Activated T-helper 2 cell treated with anti-CD3 and anti-CD28 coated beads, Interferon-gamma antibody, Interleukin-2, Interleukin-4, amounts not matched to agents 10 μg/mL and 5 μg/mL and 100 μg/mL, durations not matched to agents 14 hours and 24 hours and 36 hours (primary cell): ENCODE data around the gene USP24. TPM values are rescaled to one million over a fixed set of nuclear protein-coding genes. Genes with fewer than 3 reads are reported as not detected.
"Not testable (repeated sequence)": the region's sequence is repeated elsewhere in the genome, so short reads cannot be mapped to it uniquely, and the experiment has no call there.

Source experiments
- DNase-seq: peaks from one replicate; pipeline ENCODE4 v3.0.0; 2021; ENCODE audit warnings: low spot score
- H3K27ac Mint-ChIP-seq: one replicate; pipeline ENCODE4 v1.8.0; 2021; ENCODE audit warnings: mixed read lengths
- H3K27me3 Mint-ChIP-seq: one replicate; pipeline ENCODE4 v1.8.0; 2021; ENCODE audit warnings: low read depth, mixed read lengths
- H3K36me3 Mint-ChIP-seq: one replicate; pipeline ENCODE4 v1.8.0; 2021; ENCODE audit warnings: low read depth, mixed read lengths
- H3K4me1 Mint-ChIP-seq: one replicate; pipeline ENCODE4 v1.8.0; 2021; ENCODE audit warnings: low read depth, mixed read lengths
- H3K4me3 Mint-ChIP-seq: one replicate; pipeline ENCODE4 v1.8.0; 2021; ENCODE audit warnings: low read depth, mild to moderate bottlenecking, moderate library complexity, mixed read lengths
- H3K9me3 Mint-ChIP-seq: one replicate; pipeline ENCODE4 v1.8.0; 2021; ENCODE audit warnings: mixed read lengths
- intact Hi-C: fragments of 100-400 bp; cut with micrococcal nuclease; formaldehyde crosslinking; loops from one replicate; pipeline ENCODE4 v1.15.1; 2023
- total RNA-seq: library from RNA; stranded (reverse); gene quantifications from 2 replicates; pipeline ENCODE4 v1.2.3, GENCODE V29; 2022

The USP24 gene
- total RNA-seq, 1 donor from 2014 or later, result 42.6 TPM

DNA sequence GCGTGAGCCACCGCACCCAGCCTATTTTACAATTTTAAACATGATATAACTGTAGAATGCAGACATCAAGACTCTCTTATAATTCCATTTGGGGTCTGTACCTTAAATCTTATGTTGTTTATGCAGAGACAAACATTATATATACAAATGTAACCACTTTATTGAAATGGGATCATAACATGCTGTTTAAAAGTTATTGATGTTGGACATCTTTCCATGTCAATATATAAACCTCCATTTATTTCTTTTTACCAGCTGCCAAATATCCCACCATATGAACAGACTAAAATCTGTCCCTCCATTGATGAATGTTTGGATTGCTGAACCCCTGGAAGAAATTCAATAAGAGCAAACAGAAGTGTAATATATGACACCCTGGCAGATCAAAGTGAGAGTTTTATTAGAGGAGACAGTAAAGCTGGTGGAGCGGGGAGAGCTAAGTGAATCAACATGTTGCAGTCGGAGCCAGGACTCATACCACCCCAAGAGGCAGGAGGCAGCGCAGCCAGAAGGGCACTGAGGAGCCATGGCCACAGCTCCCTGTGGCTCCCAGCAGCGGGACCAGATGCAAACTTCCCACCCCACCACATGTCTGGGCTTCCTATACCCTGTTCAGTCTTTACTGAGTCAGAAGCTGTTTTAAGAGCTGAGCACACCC is 180.6 kb downstream of the USP24 start:
- Mint-ChIP-seq H3K9me3 (no peaks in the 10 kb centered on the region), H3K27me3 (peaks cover 51% of the 10 kb centered on the region), H3K4me1 (no peaks in the 10 kb centered on the region), H3K27ac (no peak overlapping the region), H3K36me3 (no peaks in the 10 kb centered on the region), H3K4me3 (no peak overlapping the region)
- intact Hi-C loops, result no loop called here
- DNase-seq, result no peak

- Mint-ChIP-seq H3K27me3 (peaks cover 39% of the 10 kb centered on the region), H3K9me3 (no peaks in the 10 kb centered on the region), H3K36me3 (no peaks in the 10 kb centered on the region)
These were observed 181.9 kb downstream of the USP24 start for GRCh38 chr1:55033265-55033614.

GRCh38 chr1:55031098-55031497 is 184.1 kb downstream of the USP24 start:
- H3K9me3 Mint-ChIP-seq, H3K4me1 Mint-ChIP-seq, intact Hi-C loops, H3K4me3 Mint-ChIP-seq, DNase-seq, H3K27ac Mint-ChIP-seq, H3K36me3 Mint-ChIP-seq: not testable (repeated sequence)
- H3K27me3 Mint-ChIP-seq, result peaks cover 21% of the 10 kb centered on the region

More at GRCh38 chr1:55033265-55033614, 181.9 kb downstream of the USP24 start:
- H3K27ac Mint-ChIP-seq, result no peak overlapping the region
- DNase-seq, result no peak
- no peak overlapping the region for H3K4me3 Mint-ChIP-seq
- intact Hi-C loops, result no loop called here
- H3K4me1 Mint-ChIP-seq, result no peaks in the 10 kb centered on the region

- DNase-seq, H3K4me1 Mint-ChIP-seq, H3K27me3 Mint-ChIP-seq, H3K9me3 Mint-ChIP-seq, H3K27ac Mint-ChIP-seq, H3K36me3 Mint-ChIP-seq, H3K4me3 Mint-ChIP-seq, intact Hi-C loops: not testable (repeated sequence)
These were observed 188.5 kb downstream of the USP24 start for GRCh38 chr1:55026682-55027081.

DNA sequence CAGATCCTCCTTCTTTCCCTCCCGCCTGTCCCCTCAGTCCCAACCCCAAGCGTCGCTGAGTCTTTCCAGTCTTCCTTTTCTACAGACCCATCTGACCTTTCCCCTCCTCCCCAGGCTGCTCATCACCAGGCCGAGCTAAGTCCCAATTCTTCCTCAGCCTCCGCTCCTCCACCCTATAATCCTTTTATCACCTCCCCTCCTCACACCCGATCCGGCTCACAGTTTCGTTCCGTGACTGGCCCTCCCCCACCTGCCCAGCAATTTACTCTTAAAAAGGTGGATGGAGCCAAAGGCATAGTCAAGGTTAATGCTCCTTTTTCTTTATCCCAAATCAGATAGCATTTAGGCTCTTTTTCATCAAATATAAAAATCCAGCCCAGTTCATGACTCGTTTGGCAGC is 191.0 kb downstream of the USP24 start:
- H3K36me3 Mint-ChIP-seq, intact Hi-C loops, H3K27me3 Mint-ChIP-seq, H3K4me1 Mint-ChIP-seq, H3K4me3 Mint-ChIP-seq, H3K27ac Mint-ChIP-seq, DNase-seq, H3K9me3 Mint-ChIP-seq: not testable (repeated sequence)

DNA sequence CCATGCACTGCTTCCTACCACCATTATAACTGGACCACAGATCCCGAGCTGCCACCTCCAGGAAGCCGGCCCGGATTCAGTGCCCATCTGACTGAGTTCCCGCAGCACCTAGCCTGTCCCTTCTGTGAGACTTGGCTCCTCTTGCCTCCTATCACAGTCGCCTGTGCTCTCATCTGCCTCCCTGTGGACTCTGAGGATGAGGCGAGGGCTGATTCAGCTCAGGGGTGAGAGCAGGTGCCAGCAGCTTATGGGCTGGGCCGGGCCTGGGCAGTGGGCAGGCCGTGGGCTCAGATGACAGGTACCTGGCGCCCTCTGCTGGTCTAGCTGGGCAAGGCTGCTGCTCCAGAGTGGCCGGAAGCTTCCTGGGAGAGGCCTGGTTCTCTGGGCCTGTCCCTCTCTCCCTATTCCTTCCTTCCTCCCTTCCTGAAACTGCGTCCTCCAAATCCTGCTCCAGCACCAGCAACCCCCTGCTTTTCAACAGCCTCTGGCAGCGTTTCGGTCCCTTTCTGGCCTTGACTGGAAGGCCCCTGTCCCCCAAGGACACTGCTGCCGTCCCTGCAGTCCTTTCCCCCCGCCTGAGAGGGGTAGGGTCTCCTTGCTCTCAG is 193.1 kb downstream of the USP24 start:
- intact Hi-C loops, result loop anchor here (1.0 to 2.0 kb wide), 2 partner anchors 71 to 77 kb away; no protein-coding TSS in a partner anchor
- Mint-ChIP-seq H3K27ac (no peak overlapping the region), H3K4me3 (no peak overlapping the region), H3K27me3 (peaks cover 3% of the 10 kb centered on the region), H3K9me3 (no peaks in the 10 kb centered on the region), H3K36me3 (no peaks in the 10 kb centered on the region), H3K4me1 (peaks cover 2% of the 10 kb centered on the region)
- DNase-seq, result peak; percentile 45

DNA sequence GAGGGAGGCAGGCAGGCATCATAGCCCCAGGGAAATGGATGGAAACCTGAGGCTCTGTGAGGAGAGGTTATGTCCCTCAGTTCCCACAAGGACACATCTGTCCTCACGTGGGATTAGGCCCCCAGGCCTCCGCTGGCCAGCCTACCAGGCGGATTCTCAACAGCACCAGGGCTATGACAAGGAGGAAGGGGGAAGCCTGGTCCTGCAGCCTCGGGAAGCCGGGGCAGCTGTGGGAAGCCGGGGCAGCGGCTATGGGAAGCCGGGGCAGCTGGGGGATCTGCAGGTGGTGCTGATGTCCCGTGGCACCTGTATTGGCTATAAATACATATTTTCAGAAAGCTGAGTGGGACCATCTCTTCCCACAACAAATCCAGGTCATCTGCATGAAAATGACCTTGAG is 196.8 kb downstream of the USP24 start:
- intact Hi-C loops, result no loop called here
- no peaks in the 10 kb centered on the region for H3K9me3 Mint-ChIP-seq
- no peaks in the 10 kb centered on the region for H3K36me3 Mint-ChIP-seq
- H3K27ac Mint-ChIP-seq, result no peak overlapping the region
- H3K4me1 Mint-ChIP-seq, result no peaks in the 10 kb centered on the region
- no peak for DNase-seq
- peaks cover 17% of the 10 kb centered on the region for H3K27me3 Mint-ChIP-seq
- H3K4me3 Mint-ChIP-seq, result no peak overlapping the region

Other genes starting within 250 kb of the USP24 start
- 0.16 TPM in 1 of 2 replicates, not detected in the other for gene TMEM61, start 234.7 kb downstream of the USP24 start, total RNA-seq
- not detected in 2 replicates for gene BSND, start 216.4 kb downstream of the USP24 start, total RNA-seq
- 0.05 and 0.07 TPM in 2 replicates for gene PCSK9, start 175.8 kb downstream of the USP24 start, total RNA-seq